ENCODE results near the gene EHD3. TPM values are rescaled to one million over a fixed set of nuclear protein-coding genes. Genes with fewer than 3 reads are reported as not detected.

Gene EHD3
- polyA plus RNA-seq, 3 donors = 22.0 to 37.8 (median 32.1) TPM

- DNase-seq (ENCODE audit: extremely low read depth in 1 of 11, low read depth in 9 of 11, low spot score in 4 of 11) = no peak
Observed at GRCh38 chr2:31304816-31305215, 70.9 kb downstream of the EHD3 start.

GRCh38 chr2:31312898-31313297 lies 78.9 kb downstream of the EHD3 start:
- no peak for DNase-seq (ENCODE audit: extremely low read depth in 1 of 11, low read depth in 9 of 11, low spot score in 4 of 11)

- DNase-seq (ENCODE audit: extremely low read depth in 1 of 11, low read depth in 9 of 11, low spot score in 4 of 11) = no peak
Observed at GRCh38 chr2:31314761-31315160, 80.8 kb downstream of the EHD3 start.

GRCh38 chr2:31317396-31317795 lies 83.4 kb downstream of the EHD3 start:
- no peak for DNase-seq (ENCODE audit: extremely low read depth in 1 of 11, low read depth in 9 of 11, low spot score in 4 of 11)

GRCh38 chr2:31318361-31319336 lies 84.7 kb downstream of the EHD3 start:
- no peak for DNase-seq (ENCODE audit: extremely low read depth in 1 of 11, low read depth in 9 of 11, low spot score in 4 of 11)

Other genes with a start within 250 kb of the EHD3 start
- gene GALNT14, start 95.7 kb upstream of the EHD3 start, polyA plus RNA-seq (ENCODE audit: insufficient read length in 3 of 3) = 10 to 100 TPM; 33.2 to 41.7 (median 40.9) TPM
- under 1 TPM; 0.06 to 0.13 (median 0.12) TPM for gene CAPN14, start 16.6 kb upstream of the EHD3 start, polyA plus RNA-seq (ENCODE audit: insufficient read length in 3 of 3)
- under 1 TPM; 0.12 to 0.47 (median 0.17) TPM for gene XDH, start 180.6 kb downstream of the EHD3 start, polyA plus RNA-seq (ENCODE audit: insufficient read length in 3 of 3)